Measurements from ENCODE around the gene MLXIP. TPM values are rescaled to one million over a fixed set of nuclear protein-coding genes. Genes with fewer than 3 reads are reported as not detected.

MLXIP gene
- total and polyA plus RNA-seq, 2 experiments from 2014 or later, result 6.4 to 7.4 TPM

DNA sequence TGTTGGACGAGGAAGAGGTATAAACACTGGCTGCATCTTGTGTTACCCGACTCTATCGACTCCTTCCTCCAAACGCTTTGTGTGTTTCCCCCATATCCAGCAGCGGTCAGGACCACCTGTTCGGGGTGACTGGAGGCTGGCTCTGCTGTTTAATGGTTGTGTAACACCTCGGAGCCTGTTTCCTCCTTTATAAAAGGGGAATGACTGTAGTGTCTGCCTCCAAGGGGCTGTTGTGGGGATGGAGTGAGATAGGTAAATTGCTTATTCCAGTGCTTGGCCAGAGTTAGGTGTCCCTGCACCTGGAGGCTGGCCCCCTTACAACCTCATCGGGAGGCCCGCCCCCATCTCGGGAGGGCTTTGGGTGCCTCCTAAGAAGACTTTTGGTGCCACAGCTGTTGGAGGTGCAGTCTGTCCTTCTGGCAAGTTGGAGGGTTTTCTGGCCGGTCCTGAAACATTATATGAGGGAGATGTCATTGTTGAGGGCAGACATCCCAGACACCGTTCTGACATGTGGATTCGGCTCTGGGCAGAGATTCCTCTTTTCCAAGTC lies 1.1 kb downstream of the MLXIP start:
- 0 out of 2 replicates have a peak overlapping the region, but pooled peaks have one; percentile 41 for H2AFZ ChIP-seq
- peaks cover 49% of the 10 kb centered on the region for H3K79me2 ChIP-seq (ENCODE audit: insufficient read depth)
- TF ChIP-seq EZH2phosphoT487 (IDR thresholded peaks at IDR 0.05; ENCODE audit: insufficient read depth, low read depth) (no peak), EZH2 (IDR thresholded peaks at IDR 0.05; ENCODE audit: insufficient read depth, poor library complexity, severe bottlenecking) (no peak)

DNA sequence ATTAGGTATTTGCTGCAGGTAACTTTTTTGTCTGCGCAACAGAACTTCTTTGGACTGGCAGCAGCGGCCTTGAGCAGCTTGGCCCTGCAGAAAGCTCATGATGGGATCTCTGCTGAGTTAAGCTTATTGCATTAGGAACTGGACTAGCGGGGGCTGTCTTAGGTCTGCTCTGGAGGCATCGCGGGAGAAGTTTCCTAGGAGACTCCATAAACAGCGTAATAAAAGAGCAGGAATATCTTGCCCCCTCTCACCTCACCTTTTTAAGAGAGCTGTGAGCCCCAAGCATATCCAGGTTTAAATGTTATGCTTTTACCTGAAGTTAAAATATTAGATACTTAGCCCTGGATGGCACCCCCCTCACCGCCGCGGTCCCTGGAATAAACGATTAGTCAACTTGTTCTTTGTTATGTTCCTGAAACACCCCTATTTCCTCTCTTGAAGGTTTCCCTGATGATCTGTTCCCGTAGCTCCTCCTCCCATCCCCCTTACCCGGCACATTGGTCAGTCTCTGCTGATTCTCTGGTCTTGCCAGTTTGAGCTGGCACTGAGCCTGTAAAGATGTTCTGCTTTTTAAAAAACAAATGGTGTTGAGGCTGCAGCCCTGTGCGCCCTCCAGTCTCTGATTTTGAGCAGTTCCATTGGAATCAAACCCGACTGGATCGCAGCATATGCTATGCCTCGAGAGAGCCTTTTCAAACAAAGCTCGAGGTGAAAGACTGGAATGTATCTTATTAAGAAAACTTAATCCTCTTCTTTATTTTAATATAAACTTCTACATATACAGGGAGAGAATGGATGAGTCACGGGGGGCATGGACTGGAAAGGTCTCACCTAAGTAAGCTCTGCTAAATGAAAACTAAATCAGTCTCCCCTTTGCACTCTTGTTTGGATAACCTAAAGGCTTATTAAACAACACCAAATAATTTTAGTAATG lies 1.9 kb downstream of the MLXIP start:
- Histone ChIP-seq H3K9me2 (ENCODE audit: insufficient read depth) (no peaks in the 10 kb centered on the region), H3K36me3 (ENCODE audit: low read depth) (no peaks in the 10 kb centered on the region), H3K9me3 (ENCODE audit: low read depth) (no peaks in the 10 kb centered on the region), H3K4me3 (peak overlapping the region; percentile 78), H3K4me1 (ENCODE audit: insufficient read depth) (peaks cover 20% of the 10 kb centered on the region), H4K20me1 (ENCODE audit: insufficient read depth) (no peaks in the 10 kb centered on the region), H3F3A (ENCODE audit: insufficient read depth) (peaks cover 38% of the 10 kb centered on the region), H3K27me3 (replicated peaks; ENCODE audit: insufficient read depth) (no peaks in the 10 kb centered on the region), H3K9ac (peak overlapping the region; percentile 84), H3K79me2 (ENCODE audit: insufficient read depth) (peaks cover 57% of the 10 kb centered on the region), H2AFZ (0 out of 2 replicates have a peak overlapping the region, but pooled peaks have one; percentile 6), H3K27ac (peak overlapping the region; percentile 86), H3K4me2 (ENCODE audit: unreplicated experiment) (peak overlapping the region; percentile 94)
- no peak for TF ChIP-seq EZH2 (IDR thresholded peaks at IDR 0.05; ENCODE audit: insufficient read depth, poor library complexity, severe bottlenecking)
- no peak for TF ChIP-seq EZH2phosphoT487 (IDR thresholded peaks at IDR 0.05; ENCODE audit: insufficient read depth, low read depth)
- WGBS, 2 experiments (ENCODE audit: low coverage in 1 of 2, low lambda C conversion rate in 2 of 2, missing lambda C conversion rate in 2 of 2), result 7 to 9% methylated on average over 18 of the region's 18 CpGs
- peak; percentile 86 for DNase-seq
- in situ Hi-C loops (cut with MboI), result no loop called here

More for the DNA sequence above, 1.1 kb downstream of the MLXIP start:
- H3K4me2 ChIP-seq (ENCODE audit: unreplicated experiment), result peak overlapping the region; percentile 94
- in situ Hi-C loops (cut with MboI), result no loop called here
- no peaks in the 10 kb centered on the region for H3K36me3 ChIP-seq (ENCODE audit: low read depth)
- no peaks in the 10 kb centered on the region for H3K27me3 ChIP-seq (replicated peaks; ENCODE audit: insufficient read depth)
- peak; percentile 47 for DNase-seq
- no peaks in the 10 kb centered on the region for H4K20me1 ChIP-seq (ENCODE audit: insufficient read depth)
- peak overlapping the region; percentile 84 for H3K9ac ChIP-seq
- no peaks in the 10 kb centered on the region for H3K9me3 ChIP-seq (ENCODE audit: low read depth)
- H3K27ac ChIP-seq, result peak overlapping the region; percentile 86
- H3F3A ChIP-seq (ENCODE audit: insufficient read depth), result peaks cover 38% of the 10 kb centered on the region
- WGBS, 2 experiments (ENCODE audit: low coverage in 1 of 2, low lambda C conversion rate in 2 of 2, missing lambda C conversion rate in 2 of 2), result 0 to 1% methylated on average over 13 of the region's 13 CpGs
- H3K4me1 ChIP-seq (ENCODE audit: insufficient read depth), result peaks cover 20% of the 10 kb centered on the region
- peak overlapping the region; percentile 78 for H3K4me3 ChIP-seq
- no peaks in the 10 kb centered on the region for H3K9me2 ChIP-seq (ENCODE audit: insufficient read depth)

DNA sequence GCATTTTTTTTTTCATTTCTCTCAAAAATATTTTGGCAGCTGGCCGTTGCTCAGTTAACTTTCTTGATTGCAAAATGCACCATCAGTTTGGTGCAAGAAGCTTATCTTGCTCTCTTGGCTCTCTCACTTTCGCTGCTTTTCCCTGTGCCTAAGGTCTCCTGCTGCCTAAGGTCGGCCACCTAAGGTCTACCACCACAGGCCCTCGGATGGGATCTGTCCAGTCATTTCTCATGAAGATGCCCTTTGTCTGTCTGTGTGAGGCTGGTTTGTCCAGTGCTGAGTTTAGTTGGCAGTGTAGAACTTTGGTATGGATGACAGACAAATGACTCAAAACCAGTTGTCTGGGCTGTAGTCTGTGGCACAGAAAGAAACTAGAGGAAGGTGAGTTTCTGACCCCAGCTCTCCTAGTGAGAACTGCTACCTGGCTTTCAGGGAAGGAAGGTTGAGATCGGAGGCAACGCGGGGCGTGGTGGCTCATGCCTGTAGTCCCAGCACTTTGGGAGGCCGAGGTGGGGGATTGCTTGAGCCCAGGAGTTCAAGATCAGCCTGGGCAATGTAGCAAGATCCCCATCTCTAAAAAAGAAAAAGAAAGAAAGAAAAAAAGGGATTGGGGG lies 2.6 kb downstream of the MLXIP start:
- in situ Hi-C loops (cut with MboI), result no loop called here
- DNase-seq, result peak; percentile 81

DNA sequence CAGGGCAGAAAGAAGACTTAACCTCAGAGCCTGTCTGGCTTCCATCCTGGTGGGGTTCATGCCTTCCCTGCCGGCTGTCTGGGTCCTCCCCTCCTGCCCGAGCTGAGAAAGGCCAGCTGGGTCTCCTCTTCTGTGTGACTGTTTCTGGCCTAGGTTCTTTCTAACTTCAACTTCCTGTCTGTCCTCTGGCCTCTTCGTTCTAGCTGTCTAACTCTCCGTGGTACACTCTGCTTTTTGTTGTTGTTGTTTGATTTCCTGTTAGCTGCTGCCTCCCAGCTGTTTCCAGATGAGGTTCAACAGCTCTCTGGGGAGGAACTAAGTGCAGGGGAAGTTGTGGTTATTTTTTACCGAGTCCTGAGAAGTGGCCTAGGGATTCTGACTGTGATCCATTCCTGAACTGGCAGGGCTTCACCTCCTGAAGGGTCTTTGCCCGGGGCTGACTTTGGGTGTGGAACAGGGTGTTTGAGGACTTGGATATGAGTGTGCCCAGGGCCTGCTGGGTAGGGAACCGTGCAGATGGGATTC lies 3.2 kb downstream of the MLXIP start:
- in situ Hi-C loops (cut with MboI), result no loop called here
- TF ChIP-seq EZH2phosphoT487 (IDR thresholded peaks at IDR 0.05; ENCODE audit: insufficient read depth, low read depth) (no peak), EZH2 (IDR thresholded peaks at IDR 0.05; ENCODE audit: insufficient read depth, poor library complexity, severe bottlenecking) (no peak)
- Histone ChIP-seq H3K27me3 (replicated peaks; ENCODE audit: insufficient read depth) (no peaks in the 10 kb centered on the region), H3K79me2 (ENCODE audit: insufficient read depth) (peaks cover 70% of the 10 kb centered on the region), H3K9me2 (ENCODE audit: insufficient read depth) (no peaks in the 10 kb centered on the region), H3F3A (ENCODE audit: insufficient read depth) (peaks cover 38% of the 10 kb centered on the region), H4K20me1 (ENCODE audit: insufficient read depth) (no peaks in the 10 kb centered on the region), H3K4me2 (ENCODE audit: unreplicated experiment) (peak overlapping the region; percentile 94), H3K4me3 (peak overlapping the region; percentile 78), H3K4me1 (ENCODE audit: insufficient read depth) (peaks cover 20% of the 10 kb centered on the region), H3K9me3 (ENCODE audit: low read depth) (no peaks in the 10 kb centered on the region), H3K27ac (peak overlapping the region; percentile 86), H2AFZ (0 out of 2 replicates have a peak overlapping the region, but pooled peaks have one; percentile 6), H3K9ac (peak overlapping the region; percentile 84), H3K36me3 (ENCODE audit: low read depth) (no peaks in the 10 kb centered on the region)
- peak; percentile 65 for DNase-seq
- WGBS, 2 experiments (ENCODE audit: low coverage in 1 of 2, low lambda C conversion rate in 2 of 2, missing lambda C conversion rate in 2 of 2), result 5% methylated on average over 7 of the region's 7 CpGs

More for the DNA sequence above, 2.6 kb downstream of the MLXIP start:
- Histone ChIP-seq H3K9me2 (ENCODE audit: insufficient read depth) (no peaks in the 10 kb centered on the region), H4K20me1 (ENCODE audit: insufficient read depth) (no peaks in the 10 kb centered on the region), H3K9ac (peak overlapping the region; percentile 84), H3K27me3 (replicated peaks; ENCODE audit: insufficient read depth) (no peaks in the 10 kb centered on the region), H3K27ac (peak overlapping the region; percentile 86), H3K9me3 (ENCODE audit: low read depth) (no peaks in the 10 kb centered on the region), H3K4me1 (ENCODE audit: insufficient read depth) (peaks cover 20% of the 10 kb centered on the region), H3K36me3 (ENCODE audit: low read depth) (no peaks in the 10 kb centered on the region), H3K4me3 (peak overlapping the region; percentile 78), H2AFZ (no peak overlapping the region), H3F3A (ENCODE audit: insufficient read depth) (peaks cover 38% of the 10 kb centered on the region), H3K4me2 (ENCODE audit: unreplicated experiment) (peak overlapping the region; percentile 94), H3K79me2 (ENCODE audit: insufficient read depth) (peaks cover 64% of the 10 kb centered on the region)
- TF ChIP-seq EZH2 (IDR thresholded peaks at IDR 0.05; ENCODE audit: insufficient read depth, poor library complexity, severe bottlenecking) (no peak), EZH2phosphoT487 (IDR thresholded peaks at IDR 0.05; ENCODE audit: insufficient read depth, low read depth) (no peak)
- WGBS, 2 experiments (ENCODE audit: low coverage in 1 of 2, low lambda C conversion rate in 2 of 2, missing lambda C conversion rate in 2 of 2), result 51 to 53% methylated on average over 9 of the region's 9 CpGs

Measured in GM23248 (cell line).